ENCODE measurements around the gene RNF207.

RNF207 gene

DNA sequence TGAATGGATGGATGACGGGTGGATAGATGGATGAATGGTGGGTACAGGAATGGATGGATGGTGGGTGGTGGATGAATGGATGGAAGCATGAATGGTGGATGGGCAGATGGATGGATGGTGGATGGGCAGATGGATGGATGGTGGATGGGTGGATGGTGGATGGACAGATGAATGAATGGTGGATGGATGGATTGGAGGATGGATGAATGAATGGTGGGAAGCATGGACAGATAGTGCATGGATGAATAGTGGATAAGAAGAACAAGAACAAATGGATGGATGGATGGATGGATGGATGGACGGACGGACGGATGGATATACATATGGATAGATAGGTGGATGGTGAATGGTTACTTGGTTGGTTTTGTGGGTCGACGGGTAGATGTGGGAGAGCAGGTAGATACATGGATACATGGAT lies 30.5 kb upstream of the RNF207 start:
- no peak for DNase-seq

GRCh38 chr1:6176779-6177178 lies 29.1 kb upstream of the RNF207 start:
- no peak for DNase-seq

- no peak for DNase-seq
Measured at GRCh38 chr1:6177681-6178380, 28.1 kb upstream of the RNF207 start.

GRCh38 chr1:6178751-6179563 lies 27.0 kb upstream of the RNF207 start:
- no peak for DNase-seq

DNA sequence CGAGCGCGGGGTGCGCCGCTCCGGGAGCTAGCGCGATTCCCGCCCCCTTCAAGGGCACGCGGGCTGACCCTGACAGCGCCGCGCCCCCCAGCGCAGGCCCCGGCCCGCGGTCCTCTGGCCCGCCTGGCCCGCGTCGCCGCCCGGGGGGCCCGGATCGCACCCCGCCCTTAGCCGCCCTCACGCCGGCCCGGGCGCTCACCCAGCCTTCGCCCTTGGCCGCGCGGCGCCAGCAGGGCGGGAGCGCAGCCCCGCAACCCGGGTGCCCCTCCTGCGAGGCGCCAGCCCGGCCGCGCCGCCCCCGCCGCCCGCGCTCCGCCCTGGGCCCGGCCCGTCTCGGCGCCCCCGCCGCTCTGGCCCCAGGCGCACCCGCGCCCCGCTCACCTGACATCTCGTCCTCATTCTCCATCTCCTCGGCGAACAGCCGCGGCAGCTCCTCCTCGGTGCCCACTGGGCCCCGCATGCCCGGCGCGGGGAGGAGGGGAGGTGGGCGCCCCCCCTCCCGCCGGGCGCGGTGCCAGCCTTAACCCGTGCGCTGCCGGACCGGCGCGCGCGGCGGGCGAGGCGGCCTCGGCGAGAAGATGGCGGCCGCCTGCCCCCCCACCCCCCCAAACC lies 26.2 kb upstream of the RNF207 start:
- no peak for DNase-seq

DNA sequence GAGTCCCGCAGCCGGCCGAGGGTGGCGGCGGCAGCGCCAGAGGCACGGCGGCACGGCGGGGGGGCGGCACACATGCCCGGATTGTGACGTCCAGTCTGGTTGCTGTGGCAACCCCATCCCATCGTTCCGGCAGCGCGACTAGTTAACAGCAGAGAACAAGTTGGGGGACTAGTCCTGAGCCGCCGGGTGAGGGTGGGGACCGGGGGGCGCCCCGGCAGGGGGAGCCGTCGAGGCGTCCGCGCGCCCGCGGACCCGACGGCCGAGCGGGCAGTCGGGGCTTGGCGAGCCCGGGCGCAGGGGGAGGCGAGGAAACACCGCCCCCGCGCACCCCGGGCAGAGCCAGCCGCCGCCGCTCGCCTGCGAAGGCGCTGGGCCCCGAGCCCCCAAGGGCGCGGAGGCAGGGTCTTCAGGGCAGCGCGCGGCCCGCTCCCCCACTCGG lies 25.6 kb upstream of the RNF207 start, which contains the start of gene CHD5:
CHD5 (minus strand) TSS at position 54 of the 439 bp plus-strand sequence. CDS start 298 bp downstream, outside the sequence.
- DNase-seq: no peak

- no peak for DNase-seq
Measured at GRCh38 chr1:6180707-6181311, 25.1 kb upstream of the RNF207 start.

GRCh38 chr1:6181347-6181770 lies 24.6 kb upstream of the RNF207 start:
- DNase-seq: no peak

GRCh38 chr1:6183520-6183989 lies 22.4 kb upstream of the RNF207 start:
- no peak for DNase-seq

DNA sequence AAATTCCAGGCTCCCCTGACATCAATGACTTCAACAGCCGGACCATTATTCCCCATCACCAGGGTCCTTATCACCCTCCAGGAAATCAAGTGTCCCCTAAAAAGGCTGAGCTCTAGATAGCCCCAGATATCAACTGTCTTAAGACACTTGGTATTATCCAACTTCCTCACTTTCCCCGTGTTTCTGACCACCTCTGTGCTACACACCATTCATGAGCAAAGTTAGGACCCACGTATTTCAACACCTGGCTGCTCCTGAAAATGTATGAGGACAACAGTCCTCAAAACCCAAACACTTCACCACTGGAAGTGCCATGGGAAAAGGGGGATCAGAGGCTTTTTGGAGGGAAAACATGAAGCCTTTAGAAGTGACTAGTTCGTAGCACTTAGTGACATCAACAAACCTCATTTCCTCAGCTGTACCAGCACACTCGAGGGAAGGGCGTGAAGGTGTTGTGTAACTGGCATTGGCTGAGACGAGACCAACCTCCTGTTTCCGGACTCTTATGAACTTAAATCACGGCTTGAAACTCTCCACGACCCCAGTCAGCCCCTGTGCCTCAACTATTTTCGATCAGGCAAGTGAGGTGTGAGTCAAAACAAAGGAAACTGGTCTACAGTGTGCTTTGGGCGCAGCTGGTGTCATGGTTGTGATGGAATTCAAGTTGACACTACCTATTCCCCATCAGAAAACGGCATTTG lies 21.7 kb upstream of the RNF207 start:
- DNase-seq: no peak

DNA sequence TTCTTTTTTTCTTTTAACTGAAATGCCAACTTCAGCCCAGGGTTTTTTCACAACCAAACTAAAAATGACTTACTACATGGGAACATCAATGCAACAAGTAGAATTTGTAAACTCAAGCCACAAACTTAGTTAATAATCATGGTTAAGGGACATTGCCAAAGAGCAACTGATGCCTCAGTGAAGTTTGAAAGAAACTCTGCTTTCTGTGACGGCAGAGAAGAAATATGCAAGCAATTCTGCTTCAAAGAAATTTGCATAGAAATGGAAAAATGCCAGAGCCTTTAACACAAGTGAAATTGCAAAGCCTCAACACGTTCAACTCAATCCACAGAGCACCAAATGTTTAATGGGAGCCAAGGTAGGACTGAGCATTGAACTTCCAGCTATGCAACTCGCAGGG lies 20.8 kb upstream of the RNF207 start:
- DNase-seq: no peak

GRCh38 chr1:6185635-6186382 lies 20.1 kb upstream of the RNF207 start:
- DNase-seq: no peak

GRCh38 chr1:6188466-6188865 lies 17.5 kb upstream of the RNF207 start:
- DNase-seq: no peak

GRCh38 chr1:6191968-6192367 lies 14.0 kb upstream of the RNF207 start:
- no peak for DNase-seq

DNA sequence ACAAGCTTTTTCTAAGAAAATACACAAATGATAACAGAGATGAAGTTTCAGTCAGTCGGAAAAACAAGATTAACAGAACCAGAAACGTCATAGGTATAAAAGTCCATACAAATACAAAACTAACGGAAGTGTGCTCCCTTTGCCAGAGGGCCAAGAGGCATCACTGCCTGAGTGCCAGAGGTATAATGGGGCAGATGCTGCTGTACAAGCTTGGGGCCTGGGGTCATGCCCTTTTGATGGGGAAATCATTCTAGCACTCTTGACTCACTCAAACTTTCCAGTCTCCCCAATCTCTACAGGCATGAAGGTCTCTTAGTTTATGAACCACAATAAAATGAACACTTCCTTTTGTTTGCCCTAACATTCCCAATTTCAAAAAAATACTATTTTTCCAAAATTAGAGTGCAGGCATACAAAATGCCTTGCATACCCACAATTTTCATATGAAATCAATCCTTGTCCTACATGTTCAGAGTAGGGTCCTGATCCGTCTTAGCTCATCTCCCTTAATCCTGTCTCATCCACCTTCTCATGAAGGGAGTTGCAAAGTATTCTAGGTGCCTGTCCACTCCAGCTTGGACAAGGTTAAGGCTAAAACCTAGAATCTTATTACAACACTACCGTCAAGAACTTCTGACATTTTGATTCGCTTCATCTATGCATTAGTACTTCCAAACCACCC lies 8.0 kb upstream of the RNF207 start:
- no peak for DNase-seq

DNA sequence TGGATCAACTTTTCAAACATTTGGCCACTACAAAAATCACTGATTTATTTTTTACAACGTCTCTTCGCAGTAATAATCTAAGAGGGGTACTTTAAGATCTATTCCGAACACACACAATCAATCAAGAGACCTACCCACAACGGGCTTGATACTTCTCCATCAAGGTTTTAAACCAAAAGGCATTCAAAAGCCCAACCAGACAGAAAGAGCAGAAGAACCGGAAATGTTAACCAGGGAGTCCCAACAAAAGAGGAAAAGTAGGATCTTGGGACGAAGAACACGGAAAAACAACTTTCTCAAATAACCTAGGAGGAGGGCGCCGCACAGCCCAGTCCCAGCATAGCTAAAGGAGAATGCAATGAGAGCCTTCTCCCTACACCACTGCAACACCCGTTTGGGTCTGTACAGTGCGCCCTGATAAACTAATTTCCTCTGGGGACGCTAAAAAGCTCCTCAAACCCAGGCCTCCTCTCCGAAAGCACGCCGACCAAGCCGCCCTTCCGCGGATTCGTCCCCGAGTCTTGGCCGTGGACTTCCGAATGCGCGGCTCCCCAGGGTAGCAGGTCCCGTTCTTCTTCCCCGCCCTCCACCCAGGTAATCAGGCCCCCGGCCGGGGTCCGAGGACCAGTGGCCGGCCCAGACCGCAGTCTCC lies 7.1 kb upstream of the RNF207 start:
- peak; percentile 24 for DNase-seq

DNA sequence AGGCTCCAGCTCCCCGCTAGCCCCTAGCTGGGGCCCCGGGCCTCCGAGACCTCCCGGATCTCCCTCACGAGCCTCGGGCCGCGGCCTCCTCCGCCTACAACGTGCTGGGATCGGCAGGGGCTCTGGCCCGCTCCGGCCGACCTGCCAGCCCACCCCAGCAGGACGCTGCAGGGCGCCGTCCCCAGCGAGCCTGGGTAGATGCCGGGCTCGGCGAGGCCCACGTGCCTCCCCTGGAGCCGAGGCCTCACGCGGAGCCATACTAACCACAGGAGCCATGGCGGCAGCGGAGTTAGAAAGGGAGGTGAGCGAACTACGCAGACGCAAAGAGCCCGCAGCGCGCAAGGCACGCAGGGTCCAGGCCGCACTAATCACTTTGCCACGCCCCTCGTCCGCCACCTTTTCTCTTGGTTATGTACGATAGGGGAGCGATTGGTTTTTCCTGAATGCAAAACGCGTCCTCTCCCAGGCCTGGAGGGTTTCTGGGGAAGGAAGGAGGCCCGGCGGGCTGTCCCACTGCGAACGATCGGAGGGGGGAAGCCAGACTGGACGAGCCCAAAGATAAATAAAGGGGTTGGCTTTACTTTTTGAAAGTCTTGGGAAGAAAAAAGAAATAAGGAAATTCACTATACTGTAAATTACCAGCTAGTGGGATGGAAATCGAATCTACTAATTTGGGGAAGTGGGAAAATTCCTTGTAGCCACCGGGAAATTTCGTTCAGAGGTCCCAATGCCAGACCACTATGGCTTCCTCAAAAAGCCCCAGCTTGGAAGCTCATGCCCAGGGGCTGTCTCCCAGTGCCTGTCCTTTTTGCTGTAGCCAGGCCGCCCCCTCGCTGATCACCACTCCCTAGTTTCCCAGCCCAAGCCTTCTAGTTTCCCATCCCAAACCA lies 6.4 kb upstream of the RNF207 start, which contains the start of gene RPL22:
RPL22 (minus strand) TSS at position 298 of the 890 bp plus-strand sequence; CDS start at position 276, 22 bp downstream.
- DNase-seq: peak; percentile 96

GRCh38 chr1:6200188-6200809 lies 5.6 kb upstream of the RNF207 start:
- DNase-seq: no peak

- no peak for DNase-seq
Measured at GRCh38 chr1:6202256-6202655, 3.7 kb upstream of the RNF207 start.
